HG03558 (cell line): Measurements from ENCODE around the gene TBX6.

Source experiments
- ATAC-seq: cut with Tn5 transposase; IDR thresholded peaks from one replicate; pipeline ENCODE4 v1.9.1; 2021; ENCODE audit warnings: moderate number of reproducible peaks; ENCODE audit not compliant: unreplicated experiment; ENCODE audit errors: extremely low read depth

TBX6 gene

DNA sequence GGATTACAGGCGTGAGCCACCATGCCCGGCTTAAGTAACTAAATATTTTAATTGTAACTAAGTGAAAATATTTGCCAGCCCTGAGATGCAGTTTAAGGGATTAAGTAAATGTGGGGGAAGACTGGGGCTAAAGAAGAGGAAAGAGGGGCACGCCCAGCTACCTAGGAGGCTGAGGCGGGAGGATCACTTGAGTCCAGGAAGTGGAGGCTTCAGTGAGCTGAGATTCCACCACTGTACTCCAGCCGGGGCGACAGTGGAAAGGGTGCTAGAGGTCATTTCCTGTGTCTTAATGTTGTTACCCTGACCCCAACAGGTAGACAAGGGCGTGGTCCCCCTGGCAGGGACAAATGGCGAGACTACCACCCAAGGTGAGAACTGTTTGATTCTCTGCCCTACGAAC lies 23.4 kb downstream of the TBX6 start:
- ATAC-seq, result no peak

GRCh38 chr16:30067584-30067916 lies 24.2 kb downstream of the TBX6 start:
- no peak for ATAC-seq

DNA sequence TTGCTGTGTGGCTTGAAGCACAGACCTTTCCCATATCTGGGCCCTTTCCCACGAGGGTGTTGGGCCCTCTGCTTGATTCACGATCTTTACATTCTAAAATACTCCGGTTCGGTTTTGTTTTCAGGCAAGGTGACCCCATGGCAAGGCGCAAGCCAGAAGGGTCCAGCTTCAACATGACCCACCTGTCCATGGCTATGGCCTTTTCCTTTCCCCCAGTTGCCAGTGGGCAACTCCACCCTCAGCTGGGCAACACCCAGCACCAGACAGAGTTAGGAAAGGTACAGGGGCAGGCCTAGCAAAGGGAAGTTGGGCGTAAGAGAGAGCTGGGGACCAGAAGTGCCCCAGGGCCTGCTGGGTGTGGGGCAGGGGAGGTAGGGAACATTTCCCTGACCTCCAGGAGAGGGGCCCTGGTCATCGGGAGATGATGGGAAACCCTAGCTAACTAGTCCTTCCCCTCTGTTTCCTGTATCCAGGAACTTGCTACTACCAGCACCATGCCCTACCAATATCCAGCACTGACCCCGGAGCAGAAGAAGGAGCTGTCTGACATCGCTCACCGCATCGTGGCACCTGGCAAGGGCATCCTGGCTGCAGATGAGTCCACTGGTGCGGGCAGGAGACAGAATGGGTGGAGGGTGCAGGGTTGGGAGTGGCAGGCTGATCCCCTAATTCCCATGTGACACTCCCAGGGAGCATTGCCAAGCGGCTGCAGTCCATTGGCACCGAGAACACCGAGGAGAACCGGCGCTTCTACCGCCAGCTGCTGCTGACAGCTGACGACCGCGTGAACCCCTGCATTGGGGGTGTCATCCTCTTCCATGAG lies 24.8 kb downstream of the TBX6 start:
- ATAC-seq, result no peak

GRCh38 chr16:30065943-30066760 lies 25.6 kb downstream of the TBX6 start:
- no peak for ATAC-seq

GRCh38 chr16:30065102-30065942 lies 26.4 kb downstream of the TBX6 start, which contains the start of gene ALDOA:
TSS of gene ALDOA (plus strand) at chr16:30065760. CDS start at chr16:30066898, 1,138 bp downstream.
- ATAC-seq, result peak; percentile 51

DNA sequence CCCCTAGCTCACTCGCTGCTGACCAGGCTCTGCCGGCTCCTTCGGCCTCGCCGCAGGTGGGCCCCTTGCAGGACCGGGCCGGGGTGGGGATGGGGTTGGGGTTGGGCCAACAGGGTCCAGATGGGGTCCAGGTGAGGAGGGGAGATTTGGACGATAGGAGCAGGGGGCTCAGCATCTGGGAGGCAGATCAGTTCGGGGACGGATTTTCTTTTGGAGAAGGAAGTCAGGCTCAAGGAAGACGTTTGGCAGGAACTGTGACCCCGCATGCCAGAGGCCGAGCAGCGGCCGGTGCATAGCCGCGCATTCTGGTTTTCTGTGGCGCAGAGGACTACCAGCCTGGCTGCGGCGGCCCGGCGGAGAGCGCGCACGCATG lies 27.0 kb downstream of the TBX6 start:
- ATAC-seq, result no peak

- no peak for ATAC-seq
These were observed 27.6 kb downstream of the TBX6 start for GRCh38 chr16:30063893-30064728.

- ATAC-seq, result no peak
These were observed 28.3 kb downstream of the TBX6 start for GRCh38 chr16:30063278-30063892.

GRCh38 chr16:30060836-30061554 lies 30.7 kb downstream of the TBX6 start:
- no peak for ATAC-seq

DNA sequence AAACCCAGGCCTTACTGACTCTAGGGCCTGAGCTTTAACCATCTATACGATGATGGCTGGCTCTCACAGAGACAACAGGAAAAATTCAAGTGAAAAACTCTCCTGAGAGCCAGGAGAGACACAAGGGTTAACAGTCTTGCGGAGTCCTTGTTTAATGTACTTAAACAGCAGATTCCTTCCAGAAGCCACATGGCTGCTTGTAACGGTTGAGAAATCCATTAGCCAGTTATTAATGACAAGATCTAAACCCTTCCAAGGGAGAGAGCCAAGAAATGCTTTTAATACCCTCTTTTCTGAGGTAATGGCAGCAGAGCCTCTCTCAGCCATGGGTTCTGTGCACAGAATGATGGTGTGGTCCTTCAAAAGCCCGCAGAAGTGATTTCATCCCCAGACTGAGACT lies 31.4 kb downstream of the TBX6 start:
- ATAC-seq, result no peak

- no peak for ATAC-seq
These were observed 36.7 kb downstream of the TBX6 start for GRCh38 chr16:30054959-30055553.

GRCh38 chr16:30054451-30054850 lies 37.3 kb downstream of the TBX6 start:
- no peak for ATAC-seq

DNA sequence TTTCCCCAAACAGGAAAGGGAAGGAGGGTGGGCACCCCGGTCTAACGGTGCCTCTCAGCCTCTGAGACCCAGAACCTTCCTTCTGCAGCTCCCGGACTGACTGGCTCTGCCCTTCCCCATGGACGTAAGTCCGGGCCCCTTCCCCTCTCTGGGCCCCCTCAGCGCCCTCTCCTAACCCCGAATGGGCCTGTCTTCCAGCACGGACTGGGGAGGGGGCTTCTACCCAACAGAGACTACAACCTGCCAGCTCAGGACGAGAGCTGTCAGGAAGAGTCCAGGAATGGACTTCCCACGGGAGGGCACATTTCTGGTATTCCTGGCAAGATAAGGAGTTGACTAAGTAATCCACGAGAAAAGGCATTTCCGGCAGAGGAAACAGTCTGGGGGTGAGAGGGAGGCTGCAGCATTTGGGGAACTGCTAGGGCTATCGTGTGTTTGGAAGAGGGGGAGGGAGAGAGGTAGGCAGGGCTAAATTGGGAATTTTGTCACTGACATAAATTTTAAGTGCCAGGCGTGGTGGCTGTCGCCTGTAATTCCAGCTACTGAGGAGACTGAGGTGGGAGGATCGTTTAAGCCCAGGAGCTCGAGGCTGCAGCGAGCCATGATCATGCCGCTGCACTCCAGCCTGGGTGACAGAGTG lies 38.2 kb downstream of the TBX6 start:
- ATAC-seq, result no peak

- no peak for ATAC-seq
These were observed 38.9 kb downstream of the TBX6 start for GRCh38 chr16:30052671-30053372.

DNA sequence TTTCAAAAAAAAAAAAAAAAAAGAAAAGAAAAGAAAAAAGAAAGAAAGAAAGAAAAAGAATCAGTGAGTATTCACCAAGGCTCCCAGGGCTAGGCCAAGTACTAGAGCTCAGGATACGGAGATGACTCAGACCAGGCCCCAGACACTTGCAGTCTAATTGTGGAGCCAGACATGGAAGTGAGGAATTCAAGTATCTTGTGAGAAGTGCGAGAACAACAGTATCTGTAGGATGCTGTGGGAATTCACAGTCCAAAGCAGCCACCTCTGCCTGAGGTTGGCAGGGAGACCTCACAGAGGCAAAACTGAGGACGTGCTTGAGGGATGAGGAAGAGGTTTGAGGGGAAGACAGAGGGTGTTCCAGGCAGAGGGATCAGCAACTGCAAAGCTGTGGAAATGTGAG lies 40.2 kb downstream of the TBX6 start:
- no peak for ATAC-seq

- ATAC-seq, result no peak
These were observed 41.9 kb downstream of the TBX6 start for GRCh38 chr16:30049871-30050270.

DNA sequence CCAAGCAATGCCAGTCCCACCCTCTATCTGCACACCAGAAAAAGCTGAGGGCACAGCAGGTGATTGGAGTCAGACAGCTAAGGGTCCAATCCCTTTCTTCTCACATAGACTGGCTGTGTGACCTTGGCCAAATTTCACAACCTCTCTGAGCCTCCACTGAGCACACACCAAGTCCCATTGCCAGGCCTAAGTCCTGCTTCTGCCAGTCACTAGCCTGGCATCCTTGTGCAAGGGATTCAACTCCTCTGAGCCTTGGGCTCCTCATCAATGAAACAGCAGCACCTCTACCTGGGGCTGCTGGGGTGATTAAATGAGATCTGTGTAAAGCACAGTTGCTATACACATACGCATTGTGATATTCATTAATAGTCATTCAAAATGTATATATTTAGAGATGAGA lies 45.1 kb downstream of the TBX6 start:
- ATAC-seq, result no peak
